Skeletal muscle satellite cell (primary cell): Measurements from ENCODE around the gene OSBPL1A.

Experiments used
- H3K27me3 ChIP-seq: 2 replicates; pipeline ENCODE4 v1.7.0; 2013; ENCODE audit warnings: low read length; ENCODE audit not compliant: control insufficient read depth, insufficient read depth
- H3K36me3 ChIP-seq: 2 replicates; pipeline ENCODE4 v1.7.0; 2013; ENCODE audit warnings: mild to moderate bottlenecking, control low read depth, low read length; ENCODE audit not compliant: insufficient read depth
- H3K4me1 ChIP-seq: 2 replicates; pipeline ENCODE4 v1.7.0; 2013; ENCODE audit warnings: low read length; ENCODE audit not compliant: control insufficient read depth, insufficient read depth
- H3K4me2 ChIP-seq: 2 replicates; pipeline ENCODE4 v1.7.0; 2013; ENCODE audit warnings: mild to moderate bottlenecking, low read length
- H3K4me3 ChIP-seq: 2 replicates; pipeline ENCODE4 v1.7.0; 2013; ENCODE audit warnings: low read length
- H3K9ac ChIP-seq: 2 replicates; pipeline ENCODE4 v1.7.0; 2013; ENCODE audit warnings: mild to moderate bottlenecking, low read depth, low read length, moderate library complexity
- H3K9me3 ChIP-seq: replicated peaks from 2 replicates; pipeline ENCODE4 v1.7.0; 2013; ENCODE audit warnings: mild to moderate bottlenecking, control low read depth, low read length

Gene OSBPL1A

DNA sequence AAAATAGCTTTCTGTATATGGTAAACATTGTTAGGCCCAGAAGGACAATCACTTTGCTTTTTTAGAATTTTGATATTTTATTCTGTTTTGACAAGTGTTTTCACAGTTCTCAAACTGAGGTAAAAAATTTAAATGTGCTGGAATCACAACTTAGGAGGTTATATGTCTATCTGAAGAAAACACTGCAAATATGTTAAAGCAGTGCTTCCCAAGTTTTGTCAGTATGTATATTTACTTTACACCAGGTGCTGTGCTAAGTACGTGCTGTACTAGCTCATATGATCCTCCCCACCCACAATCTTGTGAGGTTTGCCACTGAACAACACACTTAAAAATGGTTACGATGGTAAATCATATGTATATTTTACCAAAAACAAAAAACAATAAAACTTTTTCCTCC, 134.6 kb downstream of the OSBPL1A start:
- no peak overlapping the region for H3K9ac ChIP-seq
- H3K4me2 ChIP-seq, result no peak overlapping the region
- no peaks in the 10 kb centered on the region for H3K36me3 ChIP-seq
- H3K9me3 ChIP-seq, result no peaks in the 10 kb centered on the region
- no peak overlapping the region for H3K4me3 ChIP-seq
- no peaks in the 10 kb centered on the region for H3K27me3 ChIP-seq
- H3K4me1 ChIP-seq, result peaks cover 12% of the 10 kb centered on the region

GRCh38 chr18:24262087-24262486, 135.5 kb downstream of the OSBPL1A start:
- Histone ChIP-seq H3K4me3 (no peak overlapping the region), H3K9ac (no peak overlapping the region), H3K9me3 (no peaks in the 10 kb centered on the region), H3K27me3 (no peaks in the 10 kb centered on the region), H3K36me3 (no peaks in the 10 kb centered on the region), H3K4me2 (no peak overlapping the region), H3K4me1 (peaks cover 12% of the 10 kb centered on the region)

- no peak overlapping the region for H3K4me2 ChIP-seq
- H3K36me3 ChIP-seq, result no peaks in the 10 kb centered on the region
- no peak overlapping the region for H3K4me3 ChIP-seq
- no peaks in the 10 kb centered on the region for H3K9me3 ChIP-seq
- no peaks in the 10 kb centered on the region for H3K27me3 ChIP-seq
- no peak overlapping the region for H3K9ac ChIP-seq
- H3K4me1 ChIP-seq, result peaks cover 12% of the 10 kb centered on the region
These were observed 137.6 kb downstream of the OSBPL1A start for GRCh38 chr18:24259869-24260641.

DNA sequence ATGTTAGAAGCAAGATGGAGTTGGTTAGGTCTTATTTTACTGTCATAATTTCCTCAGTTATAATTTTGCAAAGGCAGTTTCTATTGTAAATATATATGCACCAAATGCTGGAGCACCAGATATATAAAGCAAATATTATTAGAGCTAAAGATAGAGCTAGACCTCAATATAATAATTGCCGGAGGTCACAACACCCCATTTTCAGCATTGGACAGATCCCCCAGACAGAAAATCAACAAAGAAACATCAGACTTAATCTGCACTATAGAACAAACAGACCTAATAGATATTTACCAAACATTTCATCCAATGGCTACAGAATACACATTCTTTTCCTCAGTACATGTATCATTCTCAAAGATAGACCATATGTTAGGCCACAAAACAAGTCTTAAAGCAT, 143.6 kb downstream of the OSBPL1A start:
- H3K4me2 ChIP-seq, result no peak overlapping the region
- no peak overlapping the region for H3K4me3 ChIP-seq
- no peaks in the 10 kb centered on the region for H3K27me3 ChIP-seq
- no peaks in the 10 kb centered on the region for H3K36me3 ChIP-seq
- H3K4me1 ChIP-seq, result no peaks in the 10 kb centered on the region
- H3K9me3 ChIP-seq, result no peaks in the 10 kb centered on the region
- H3K9ac ChIP-seq, result no peak overlapping the region

DNA sequence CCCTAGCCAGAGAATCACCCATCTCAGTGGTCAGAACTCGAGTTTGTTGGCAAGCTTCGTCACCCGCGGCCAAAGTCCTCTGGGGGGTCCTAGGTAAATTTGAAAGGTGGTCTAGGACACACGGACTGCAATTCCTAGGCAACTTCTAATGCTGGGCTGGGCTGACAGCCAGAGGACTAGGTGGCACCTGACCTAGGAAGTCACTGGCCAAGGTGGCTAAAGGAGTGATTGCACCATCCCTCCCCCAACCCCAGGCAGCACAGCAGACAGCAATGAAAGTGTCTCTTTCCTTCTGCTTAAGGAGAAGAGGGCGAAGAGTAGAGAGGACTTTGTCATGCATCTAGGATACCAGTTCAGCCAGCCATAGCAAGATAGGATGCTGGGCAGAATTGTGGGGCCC, 147.9 kb downstream of the OSBPL1A start:
- H3K4me1 ChIP-seq, result no peaks in the 10 kb centered on the region

DNA sequence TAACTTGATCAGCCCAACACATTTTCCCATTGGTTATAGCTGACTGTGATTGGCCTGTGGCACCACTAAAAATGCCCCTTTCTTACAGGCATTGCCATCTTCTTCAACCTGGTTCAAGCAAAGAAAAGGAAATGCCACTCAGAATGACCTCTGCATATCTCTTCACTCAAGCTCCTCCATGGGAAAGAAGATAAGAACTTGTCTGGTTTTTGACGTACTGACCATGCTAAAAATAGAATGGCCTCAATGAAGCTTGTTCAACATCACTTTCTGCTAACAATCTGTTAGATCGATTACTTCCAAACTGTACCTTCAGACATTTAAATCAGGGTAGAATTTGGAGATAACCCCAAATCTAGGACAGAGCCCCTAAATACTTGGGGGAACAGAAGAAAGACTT, 149.3 kb downstream of the OSBPL1A start:
- Histone ChIP-seq H3K9ac (no peak overlapping the region), H3K36me3 (no peaks in the 10 kb centered on the region), H3K4me3 (no peak overlapping the region), H3K4me1 (no peaks in the 10 kb centered on the region), H3K4me2 (no peak overlapping the region), H3K27me3 (no peaks in the 10 kb centered on the region), H3K9me3 (no peaks in the 10 kb centered on the region)

More for the DNA sequence above, 147.9 kb downstream of the OSBPL1A start:
- H3K9me3 ChIP-seq, result no peaks in the 10 kb centered on the region
- H3K4me2 ChIP-seq, result no peak overlapping the region
- no peak overlapping the region for H3K4me3 ChIP-seq
- no peaks in the 10 kb centered on the region for H3K36me3 ChIP-seq
- H3K27me3 ChIP-seq, result no peaks in the 10 kb centered on the region
- H3K9ac ChIP-seq, result no peak overlapping the region

DNA sequence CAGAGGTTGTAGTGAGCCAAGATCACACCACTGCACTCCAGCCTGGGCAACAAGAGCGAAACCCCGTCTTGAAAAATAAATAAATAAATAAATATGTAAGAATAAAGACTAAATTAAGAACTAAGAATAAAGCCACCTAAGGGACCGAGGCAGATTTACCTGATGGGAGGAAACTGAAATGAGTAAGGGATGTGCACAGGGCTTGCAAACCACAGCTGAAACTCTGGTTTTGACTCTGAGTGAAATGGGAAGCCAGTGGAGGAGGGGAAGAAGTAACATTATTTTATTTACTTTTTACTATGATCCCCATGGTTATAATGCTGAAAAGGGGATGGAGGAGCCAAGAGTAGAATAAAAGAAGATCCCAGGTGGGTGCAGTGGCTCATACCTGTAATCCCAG, 151.5 kb downstream of the OSBPL1A start:
- Histone ChIP-seq H3K9me3 (no peaks in the 10 kb centered on the region), H3K4me3 (no peak overlapping the region), H3K36me3 (no peaks in the 10 kb centered on the region), H3K4me2 (no peak overlapping the region), H3K27me3 (no peaks in the 10 kb centered on the region), H3K4me1 (no peaks in the 10 kb centered on the region), H3K9ac (no peak overlapping the region)

- H3K4me1 ChIP-seq, result no peaks in the 10 kb centered on the region
- no peaks in the 10 kb centered on the region for H3K27me3 ChIP-seq
- H3K36me3 ChIP-seq, result no peaks in the 10 kb centered on the region
These were observed 152.9 kb downstream of the OSBPL1A start for GRCh38 chr18:24244698-24245097.

DNA sequence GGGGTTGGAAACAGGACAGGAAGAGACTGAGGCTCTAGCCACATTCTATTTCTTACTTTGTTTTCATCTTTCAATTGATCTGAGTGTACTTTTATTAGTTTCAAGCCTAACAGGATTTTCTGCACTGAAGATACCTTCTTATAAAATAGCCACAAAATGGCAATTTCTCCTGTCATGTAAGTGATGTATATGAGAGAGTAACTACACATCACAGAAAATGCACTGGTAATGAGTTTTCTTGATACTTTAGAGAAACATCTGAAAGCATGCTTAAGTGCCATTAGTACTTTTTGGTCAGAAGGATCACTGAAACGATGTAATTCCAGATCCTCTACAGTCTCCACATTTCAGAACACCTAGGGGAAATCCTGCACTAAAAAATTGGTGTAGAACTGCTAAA, 153.9 kb downstream of the OSBPL1A start:
- Histone ChIP-seq H3K4me3 (no peak overlapping the region), H3K27me3 (no peaks in the 10 kb centered on the region), H3K4me1 (no peaks in the 10 kb centered on the region), H3K9me3 (no peaks in the 10 kb centered on the region), H3K9ac (no peak overlapping the region), H3K4me2 (no peak overlapping the region), H3K36me3 (no peaks in the 10 kb centered on the region)

More at GRCh38 chr18:24244698-24245097, 152.9 kb downstream of the OSBPL1A start:
- Histone ChIP-seq H3K4me2 (no peak overlapping the region), H3K9ac (no peak overlapping the region), H3K4me3 (no peak overlapping the region), H3K9me3 (no peaks in the 10 kb centered on the region)

DNA sequence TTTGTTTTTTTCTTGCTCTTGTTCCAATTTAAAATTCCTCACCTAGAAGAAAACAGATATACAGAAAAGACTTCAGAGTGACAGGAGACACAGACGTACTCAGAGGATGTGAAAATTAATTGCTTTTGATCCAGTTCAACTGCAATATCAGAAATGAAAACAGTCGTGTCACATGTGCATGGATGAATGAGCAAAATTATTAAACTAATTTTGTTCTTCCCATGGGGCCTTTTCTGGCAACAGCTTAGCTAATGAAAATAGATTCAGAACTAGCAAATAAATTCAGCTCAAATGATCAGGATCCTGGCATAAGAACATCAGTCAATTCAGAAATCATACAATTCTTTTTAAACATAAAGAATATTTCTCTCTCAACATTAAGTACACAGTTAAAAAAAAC, 158.3 kb downstream of the OSBPL1A start:
- Histone ChIP-seq H3K9me3 (no peaks in the 10 kb centered on the region), H3K4me1 (no peaks in the 10 kb centered on the region), H3K4me2 (no peak overlapping the region), H3K4me3 (no peak overlapping the region), H3K36me3 (peaks cover 5% of the 10 kb centered on the region), H3K27me3 (no peaks in the 10 kb centered on the region), H3K9ac (no peak overlapping the region)

DNA sequence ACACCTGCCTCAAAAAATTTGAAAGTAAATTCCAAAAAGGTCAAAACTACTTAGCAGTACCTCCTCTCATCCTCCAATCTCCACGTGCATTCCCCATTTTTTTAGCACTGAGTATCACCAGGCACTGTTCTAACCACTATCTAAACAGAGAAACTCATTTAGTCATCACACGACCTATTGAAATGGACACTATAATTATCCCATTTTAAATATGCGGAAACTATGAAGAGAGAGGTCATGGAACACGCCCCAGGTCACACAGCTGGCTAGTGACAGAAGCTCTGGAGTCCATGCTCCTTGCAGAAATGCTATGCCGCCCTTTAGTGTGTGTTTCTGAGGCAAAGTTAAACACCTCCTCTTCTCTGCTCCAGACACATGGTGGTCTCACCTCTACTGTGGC, 159.2 kb downstream of the OSBPL1A start:
- peaks cover 5% of the 10 kb centered on the region for H3K36me3 ChIP-seq
- no peaks in the 10 kb centered on the region for H3K9me3 ChIP-seq
- no peaks in the 10 kb centered on the region for H3K4me1 ChIP-seq

GRCh38 chr18:24234850-24235418, 162.7 kb downstream of the OSBPL1A start:
- H3K27me3 ChIP-seq, result no peaks in the 10 kb centered on the region
- peaks cover 5% of the 10 kb centered on the region for H3K36me3 ChIP-seq
- H3K9me3 ChIP-seq, result no peaks in the 10 kb centered on the region
- H3K4me3 ChIP-seq, result no peak overlapping the region
- no peak overlapping the region for H3K4me2 ChIP-seq
- H3K9ac ChIP-seq, result no peak overlapping the region
- peaks cover 17% of the 10 kb centered on the region for H3K4me1 ChIP-seq

More for the DNA sequence above, 159.2 kb downstream of the OSBPL1A start:
- H3K9ac ChIP-seq, result no peak overlapping the region
- H3K27me3 ChIP-seq, result no peaks in the 10 kb centered on the region
- H3K4me2 ChIP-seq, result no peak overlapping the region
- H3K4me3 ChIP-seq, result no peak overlapping the region
